Activated B cell treated with CpG ODN at 0.5 μM for 24 hours (primary cell): ENCODE data around the gene FCHSD2. TPM values are rescaled to one million over a fixed set of nuclear protein-coding genes. Genes with fewer than 3 reads are reported as not detected.
"Not testable (repeated sequence)": the region's sequence is repeated elsewhere in the genome, so short reads cannot be mapped to it uniquely, and the experiment has no call there.

Experiments used
- ATAC-seq: fragments of 200-7000 bp; cut with Tn5 transposase; one replicate; pipeline ENCODE4 v1.10.0; 2021; ENCODE audit warnings: low read depth, mild to moderate bottlenecking, moderate library complexity
- CTCF ChIA-PET: fragments of 350-600 bp; sonication (Branson Sonifier 250); formaldehyde crosslinking; loops from one replicate; lab custom pipeline; 2021; ENCODE audit warnings: antibody characterized with exemption; lab: Charles Lee
- POLR2A ChIA-PET: fragments of 350-600 bp; sonication (Branson Sonifier 250); formaldehyde crosslinking; loops from one replicate; lab custom pipeline; 2021; ENCODE audit warnings: antibody characterized with exemption; lab: Charles Lee
- DNase-seq: peaks from one replicate; pipeline ENCODE4 v3.0.0; 2022
- H3K27ac Mint-ChIP-seq: one replicate; pipeline ENCODE4 v1.8.0; 2020; ENCODE audit warnings: mixed read lengths
- H3K27me3 Mint-ChIP-seq: one replicate; pipeline ENCODE4 v1.8.0; 2021; ENCODE audit warnings: mixed read lengths
- H3K36me3 Mint-ChIP-seq: one replicate; pipeline ENCODE4 v1.8.0; 2021; ENCODE audit warnings: low read depth, mixed read lengths
- H3K4me1 Mint-ChIP-seq: one replicate; pipeline ENCODE4 v1.8.0; 2021; ENCODE audit warnings: mixed read lengths
- H3K4me3 Mint-ChIP-seq: one replicate; pipeline ENCODE4 v1.8.0; 2020; ENCODE audit warnings: mild to moderate bottlenecking, mixed read lengths
- H3K9me3 Mint-ChIP-seq: one replicate; pipeline ENCODE4 v1.8.0; 2020; ENCODE audit warnings: mixed read lengths
- intact Hi-C: fragments of 100-400 bp; cut with micrococcal nuclease; formaldehyde crosslinking; loops from one replicate; pipeline ENCODE4 v1.15.1; 2024
- total RNA-seq: library from RNA; stranded (reverse); gene quantifications from 2 replicates; pipeline ENCODE4 v1.2.3, GENCODE V29; 2022
- TF ChIP-seq, protein P1 (sequence below): fragments of 200-600 bp; IDR thresholded peaks from one replicate; pipeline ENCODE4 v1.8.0; 2022; ENCODE audit warnings: antibody characterized with exemption, mild to moderate bottlenecking

The FCHSD2 gene
- total RNA-seq, 1 donor from 2014 or later: 207 TPM

DNA sequence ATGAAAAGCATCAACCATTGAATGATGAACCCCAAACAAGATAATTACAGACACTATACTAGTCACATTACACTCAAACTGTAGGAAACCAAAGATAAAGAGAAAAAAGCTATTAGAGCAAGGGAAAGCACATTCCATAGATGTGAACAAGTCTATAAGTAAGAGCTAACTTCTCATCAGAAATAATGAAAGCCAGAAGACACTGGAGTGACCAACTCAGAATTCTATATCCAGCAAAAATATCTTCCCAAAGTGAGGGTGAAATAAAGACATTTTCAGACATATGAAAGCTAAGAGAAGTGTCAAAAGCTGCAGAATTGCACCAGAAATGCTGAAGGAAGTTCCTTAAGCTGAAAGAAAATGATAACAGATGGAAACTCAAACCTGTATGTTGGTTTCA, 17.3 kb downstream of the FCHSD2 start:
- H3K27me3 Mint-ChIP-seq: no peaks in the 10 kb centered on the region
- peaks cover 66% of the 10 kb centered on the region for H3K4me1 Mint-ChIP-seq
- POLR2A ChIA-PET: no interaction called here
- intact Hi-C loops: no loop called here
- CTCF ChIA-PET: interaction anchor here (1.4 to 2.6 kb wide), 2 partner anchors 53 to 60 kb away, joined by 3 to 11 read pairs; no protein-coding TSS in a partner anchor
- H3K4me3 Mint-ChIP-seq: no peak overlapping the region
- peaks cover 82% of the 10 kb centered on the region for H3K36me3 Mint-ChIP-seq
- H3K9me3 Mint-ChIP-seq: peaks cover 8% of the 10 kb centered on the region
- ATAC-seq (no peak), DNase-seq (no peak)
- H3K27ac Mint-ChIP-seq: no peak overlapping the region
- TF ChIP-seq, protein P1, sequence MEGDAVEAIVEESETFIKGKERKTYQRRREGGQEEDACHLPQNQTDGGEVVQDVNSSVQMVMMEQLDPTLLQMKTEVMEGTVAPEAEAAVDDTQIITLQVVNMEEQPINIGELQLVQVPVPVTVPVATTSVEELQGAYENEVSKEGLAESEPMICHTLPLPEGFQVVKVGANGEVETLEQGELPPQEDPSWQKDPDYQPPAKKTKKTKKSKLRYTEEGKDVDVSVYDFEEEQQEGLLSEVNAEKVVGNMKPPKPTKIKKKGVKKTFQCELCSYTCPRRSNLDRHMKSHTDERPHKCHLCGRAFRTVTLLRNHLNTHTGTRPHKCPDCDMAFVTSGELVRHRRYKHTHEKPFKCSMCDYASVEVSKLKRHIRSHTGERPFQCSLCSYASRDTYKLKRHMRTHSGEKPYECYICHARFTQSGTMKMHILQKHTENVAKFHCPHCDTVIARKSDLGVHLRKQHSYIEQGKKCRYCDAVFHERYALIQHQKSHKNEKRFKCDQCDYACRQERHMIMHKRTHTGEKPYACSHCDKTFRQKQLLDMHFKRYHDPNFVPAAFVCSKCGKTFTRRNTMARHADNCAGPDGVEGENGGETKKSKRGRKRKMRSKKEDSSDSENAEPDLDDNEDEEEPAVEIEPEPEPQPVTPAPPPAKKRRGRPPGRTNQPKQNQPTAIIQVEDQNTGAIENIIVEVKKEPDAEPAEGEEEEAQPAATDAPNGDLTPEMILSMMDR: no peak

DNA sequence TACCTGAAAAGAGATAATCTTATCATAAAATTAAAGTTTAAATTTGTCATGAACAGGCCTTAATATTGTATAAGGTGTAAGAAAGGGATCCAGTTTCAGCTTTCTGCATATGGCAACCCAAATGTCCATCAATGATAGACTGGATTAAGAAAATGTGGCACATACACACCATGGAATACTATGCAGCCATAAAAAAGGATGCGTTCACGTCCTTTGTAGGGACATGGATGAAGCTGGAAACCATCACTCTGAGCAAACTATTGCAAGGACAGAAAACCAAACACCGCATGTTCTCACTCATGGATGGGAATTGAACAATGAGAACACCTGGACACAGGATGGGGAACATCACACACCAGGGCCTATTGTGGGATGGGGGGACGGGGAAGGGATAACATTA, 18.2 kb downstream of the FCHSD2 start:
- H3K27ac Mint-ChIP-seq, DNase-seq, POLR2A ChIA-PET, intact Hi-C loops, ATAC-seq, H3K4me3 Mint-ChIP-seq, H3K9me3 Mint-ChIP-seq, H3K27me3 Mint-ChIP-seq: not testable (repeated sequence)
- H3K4me1 Mint-ChIP-seq: peaks cover 67% of the 10 kb centered on the region
- CTCF ChIA-PET: interaction anchor here (1.4 kb wide), 1 partner anchor 61 kb away, joined by 3 read pairs; no protein-coding TSS in a partner anchor
- H3K36me3 Mint-ChIP-seq: peaks cover 77% of the 10 kb centered on the region

DNA sequence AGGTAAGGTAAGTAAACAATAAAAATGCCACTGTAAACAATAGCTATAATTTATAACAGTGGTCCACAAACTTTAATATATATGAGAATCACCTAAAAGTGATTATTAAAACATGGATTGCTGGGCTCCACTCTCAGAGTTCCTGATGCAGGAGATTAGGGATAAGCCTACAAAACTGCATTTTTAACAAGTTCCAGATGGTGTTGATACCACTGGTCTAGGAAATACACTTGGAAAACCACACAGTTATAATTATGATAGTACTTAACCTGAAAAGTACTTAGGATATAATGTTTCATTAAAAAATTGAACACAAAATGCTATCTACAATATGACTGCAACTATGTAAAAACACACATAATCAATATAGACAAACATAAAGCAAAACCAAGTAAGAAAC, 20.4 kb downstream of the FCHSD2 start:
- ChIA-PET CTCF (no interaction called here), POLR2A (interaction anchor here (1.1 kb wide), 1 partner anchor 21 kb away, joined by 4 read pairs; the partner anchor contains the start of gene FCHSD2)
- H3K27ac Mint-ChIP-seq: no peak overlapping the region
- ATAC-seq (no peak), DNase-seq (no peak)
- H3K36me3 Mint-ChIP-seq: peaks cover 72% of the 10 kb centered on the region
- peaks cover 8% of the 10 kb centered on the region for H3K9me3 Mint-ChIP-seq
- no peak overlapping the region for H3K4me3 Mint-ChIP-seq
- intact Hi-C loops: loop anchor here (2.0 kb wide), 1 partner anchor 15 kb away; no protein-coding TSS in a partner anchor
- no peaks in the 10 kb centered on the region for H3K27me3 Mint-ChIP-seq
- TF ChIP-seq, protein P1: no peak
- peaks cover 67% of the 10 kb centered on the region for H3K4me1 Mint-ChIP-seq

DNA sequence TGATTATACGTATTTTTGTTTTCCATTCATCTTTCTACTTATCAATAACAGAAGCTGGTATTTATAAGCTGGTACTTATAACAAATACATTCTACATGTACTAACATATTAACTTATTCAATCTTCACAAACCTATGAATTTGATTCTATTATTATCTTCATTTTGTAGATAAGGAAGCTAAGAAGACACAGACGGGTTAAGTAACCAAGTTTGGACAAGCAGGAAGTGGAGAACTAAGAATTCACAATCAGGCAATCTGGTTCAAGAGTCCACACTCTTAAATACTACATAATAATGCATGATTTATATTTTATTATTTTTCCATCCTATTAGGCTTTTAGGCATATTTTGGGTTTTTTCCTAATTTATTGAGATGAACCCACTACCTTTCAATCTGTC, 25.0 kb downstream of the FCHSD2 start:
- H3K9me3 Mint-ChIP-seq: peaks cover 4% of the 10 kb centered on the region
- TF ChIP-seq, protein P1: no peak
- no peak for ATAC-seq
- ChIA-PET POLR2A (interaction anchor here (1.0 to 1.2 kb wide), 4 partner anchors 14 to 30 kb away, joined by 3 to 4 read pairs (median 4); partner anchors contain the start of gene FCHSD2), CTCF (interaction anchor here (1.0 to 3.0 kb wide), 2 partner anchors 61 to 392 kb away, joined by 3 to 9 read pairs; no protein-coding TSS in a partner anchor)
- H3K4me3 Mint-ChIP-seq: peak overlapping the region; percentile 15
- intact Hi-C loops: no loop called here
- H3K36me3 Mint-ChIP-seq: peaks cover 73% of the 10 kb centered on the region
- H3K27me3 Mint-ChIP-seq: no peaks in the 10 kb centered on the region
- DNase-seq: no peak
- peak overlapping the region; percentile 68 for H3K27ac Mint-ChIP-seq
- peaks cover 85% of the 10 kb centered on the region for H3K4me1 Mint-ChIP-seq

DNA sequence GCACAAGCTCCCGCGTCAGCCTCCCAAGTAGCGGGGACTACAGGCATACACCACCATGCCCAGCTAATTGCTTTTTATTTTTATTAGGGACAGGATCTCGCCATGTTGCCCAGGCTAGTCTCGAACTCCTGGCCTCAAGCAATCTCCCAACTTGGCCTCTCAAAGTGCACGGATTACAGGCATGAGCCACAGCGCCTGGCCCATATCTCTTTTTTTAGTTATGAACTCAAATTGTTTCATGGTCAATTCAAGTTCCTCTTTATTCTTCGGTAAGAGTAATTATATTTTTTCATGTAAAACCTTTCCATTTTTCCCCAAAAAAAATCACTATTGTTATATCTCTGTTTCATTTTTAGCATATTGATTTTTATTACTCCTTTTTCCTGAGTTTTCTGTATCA, 25.5 kb downstream of the FCHSD2 start:
- H3K4me3 Mint-ChIP-seq: peak overlapping the region; percentile 15
- TF ChIP-seq, protein P1: no peak
- peaks cover 75% of the 10 kb centered on the region for H3K36me3 Mint-ChIP-seq
- intact Hi-C loops: no loop called here
- peak overlapping the region; percentile 68 for H3K27ac Mint-ChIP-seq
- ChIA-PET POLR2A (interaction anchor here (0.5 to 1.2 kb wide), 5 partner anchors 14 to 371 kb away, joined by 3 to 8 read pairs (median 4); partner anchors contain the start of gene FCHSD2), CTCF (interaction anchor here (1.0 to 3.0 kb wide), 2 partner anchors 61 to 391 kb away, joined by 3 to 9 read pairs; no protein-coding TSS in a partner anchor)
- H3K4me1 Mint-ChIP-seq: peaks cover 84% of the 10 kb centered on the region
- DNase-seq: no peak
- no peaks in the 10 kb centered on the region for H3K27me3 Mint-ChIP-seq
- H3K9me3 Mint-ChIP-seq: peaks cover 4% of the 10 kb centered on the region
- ATAC-seq: no peak
